NCI-H2227 (cell line): ENCODE measurements around the gene HOXB4.
"Not testable (repeated sequence)": the region's sequence is repeated elsewhere in the genome, so short reads cannot be mapped to it uniquely, and the experiment has no call there.

ENCODE experiments used
- DNase-seq: peaks from one replicate; lab custom pipeline; 2025; ENCODE audit not compliant: unreplicated experiment; lab: John Stamatoyannopoulos, UW

HOXB4 gene

GRCh38 chr17:48535793-48536559 is 42.2 kb downstream of the HOXB4 start:
- not testable (repeated sequence) for DNase-seq

- DNase-seq: no peak
These were observed 45.9 kb downstream of the HOXB4 start for GRCh38 chr17:48532261-48532660.

GRCh38 chr17:48530887-48531272 is 47.3 kb downstream of the HOXB4 start, which contains the start of gene HOXB1:
HOXB1 (minus strand) TSS chr17:48531011; CDS start chr17:48530904, 107 bp downstream.
- no peak for DNase-seq

DNA sequence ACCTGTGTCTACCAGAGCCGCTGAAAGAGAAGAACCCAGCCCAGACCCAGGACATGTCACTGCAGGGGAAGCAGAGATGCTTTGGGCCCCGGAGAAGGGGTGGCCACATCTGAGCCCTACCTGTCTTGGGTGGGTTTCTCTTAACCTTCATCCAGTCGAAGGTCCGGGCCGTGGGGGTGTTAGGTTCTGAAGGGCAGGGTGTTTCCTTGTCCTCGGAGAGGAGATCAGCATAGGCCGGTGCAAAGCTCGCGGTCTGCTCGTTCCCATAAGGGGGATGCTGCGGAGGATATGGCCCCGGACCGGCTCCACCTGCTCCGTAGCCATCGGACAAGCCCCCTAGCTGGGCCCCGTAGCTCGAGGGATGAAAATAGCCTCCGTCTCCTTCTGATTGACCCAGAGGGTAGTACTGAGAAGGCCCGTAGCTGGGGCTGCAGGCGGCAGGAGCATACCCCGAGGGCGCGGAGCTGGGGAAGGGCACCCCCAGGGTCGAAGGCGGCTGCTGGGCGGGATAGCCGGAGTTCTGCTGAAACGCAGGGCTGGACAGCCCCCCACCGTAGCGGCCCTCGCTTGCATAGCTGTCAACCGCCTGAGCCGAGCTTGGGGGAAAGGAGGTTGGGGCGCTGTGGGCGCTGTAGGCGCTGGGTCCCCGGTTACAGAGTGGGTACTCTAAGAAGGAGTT is 47.8 kb downstream of the HOXB4 start:
- no peak for DNase-seq

- DNase-seq: no peak
These were observed 48.5 kb downstream of the HOXB4 start for GRCh38 chr17:48529683-48530009.

GRCh38 chr17:48528936-48529682 is 49.0 kb downstream of the HOXB4 start:
- DNase-seq: no peak

- no peak for DNase-seq
These were observed 49.8 kb downstream of the HOXB4 start for GRCh38 chr17:48528153-48528935.

- no peak for DNase-seq
These were observed 50.6 kb downstream of the HOXB4 start for GRCh38 chr17:48527547-48527932.

- no peak for DNase-seq
These were observed 51.3 kb downstream of the HOXB4 start for GRCh38 chr17:48526608-48527546.
